Osteoblast (primary cell): ENCODE measurements around the gene NHLRC4. TPM values are rescaled to one million over a fixed set of nuclear protein-coding genes. Genes with fewer than 3 reads are reported as not detected.

Source experiments
- DNase-seq: peaks from one replicate; pipeline ENCODE4 v3.0.0; 2011; ENCODE audit warnings: low spot score, mixed read lengths; ENCODE audit not compliant: insufficient read length; ENCODE audit errors: missing footprints
- H2AFZ ChIP-seq: 2 replicates; pipeline ENCODE4 v1.6.0; 2011; ENCODE audit warnings: mild to moderate bottlenecking, low read length
- H3K27ac ChIP-seq: 2 replicates; pipeline ENCODE4 v1.5.1; 2011; ENCODE audit warnings: mild to moderate bottlenecking, low read depth, low read length, moderate library complexity
- H3K27me3 ChIP-seq: 2 replicates; pipeline ENCODE4 v1.6.0; 2012; ENCODE audit warnings: mild to moderate bottlenecking, control low read depth, inconsistent platforms, low read length, moderate library complexity; ENCODE audit not compliant: insufficient read depth
- H3K36me3 ChIP-seq: 2 replicates; pipeline ENCODE4 v1.5.1; 2011; ENCODE audit warnings: mild to moderate bottlenecking, low read length, control low read depth, moderate library complexity; ENCODE audit not compliant: insufficient read depth
- H3K4me1 ChIP-seq: 2 replicates; pipeline ENCODE4 v1.5.1; 2011; ENCODE audit warnings: mild to moderate bottlenecking, low read length, control low read depth, moderate library complexity; ENCODE audit not compliant: insufficient read depth
- H3K4me2 ChIP-seq: 2 replicates; pipeline ENCODE4 v1.6.0; 2011; ENCODE audit warnings: mild to moderate bottlenecking, low read length; ENCODE audit not compliant: insufficient read depth
- H3K4me3 ChIP-seq: fragments of 200-600 bp; sonication (generic); 3 replicates; pipeline ENCODE4 v1.5.1; 2012; ENCODE audit warnings: mild to moderate bottlenecking, low read length, inconsistent platforms; ENCODE audit not compliant: insufficient read depth
- H3K79me2 ChIP-seq: 2 replicates; pipeline ENCODE4 v1.6.0; 2012; ENCODE audit warnings: mild to moderate bottlenecking, low read length, control low read depth, inconsistent platforms; ENCODE audit not compliant: insufficient read depth
- H3K9me3 ChIP-seq: 2 replicates; pipeline ENCODE4 v1.5.1; 2011; ENCODE audit warnings: low read depth, low read length, control low read depth
- H4K20me1 ChIP-seq: 2 replicates; pipeline ENCODE4 v1.6.0; 2012; ENCODE audit warnings: mild to moderate bottlenecking, low read length, control low read depth; ENCODE audit not compliant: insufficient read depth
- total RNA-seq: library from RNA; depleted of rRNA; stranded (reverse); fragments of >200 nt; gene quantifications from 2 replicates; pipeline ENCODE4 v1.2.3, GENCODE V29; 2012
- TF ChIP-seq, protein P1 (sequence below): IDR thresholded peaks from 2 replicates; pipeline ENCODE4 v1.5.1; 2011; ENCODE audit warnings: mild to moderate bottlenecking, low read depth, low read length, moderate library complexity; ENCODE audit errors: extremely low read depth

The NHLRC4 gene
- total RNA-seq, 1 donor = 2.2 TPM

DNA sequence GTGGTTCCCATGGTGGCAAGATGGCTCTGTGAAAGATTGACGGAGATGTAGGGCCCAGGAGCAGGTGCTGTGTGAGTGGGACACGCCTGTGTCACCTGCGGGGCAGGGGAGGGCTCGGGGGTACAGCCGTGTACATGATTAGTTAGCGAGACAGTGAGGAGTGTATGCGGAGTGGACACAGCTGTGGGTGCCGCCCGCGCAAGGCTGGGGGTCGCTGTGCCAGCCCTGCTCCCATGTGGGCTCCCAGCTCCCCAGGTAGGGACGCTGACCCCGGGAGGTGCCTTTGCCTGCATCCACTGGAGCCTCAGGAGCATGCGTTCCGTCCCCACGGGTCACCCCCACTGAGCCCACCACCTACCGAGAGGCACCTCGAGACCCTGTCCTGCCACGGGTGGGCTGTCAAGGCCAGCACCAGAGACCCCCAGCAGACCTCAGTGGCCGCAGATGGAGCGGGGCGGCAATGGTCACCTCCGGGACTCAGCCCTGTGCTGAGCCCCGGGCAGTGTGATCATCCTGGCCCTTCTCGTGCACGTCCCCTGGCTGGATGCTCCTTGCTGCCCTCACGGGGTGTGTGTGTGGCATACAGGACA, 31.9 kb upstream of the NHLRC4 start:
- H3K9me3 ChIP-seq = no peaks in the 10 kb centered on the region
- H2AFZ ChIP-seq = no peak overlapping the region
- no peaks in the 10 kb centered on the region for H3K27me3 ChIP-seq
- peaks cover 67% of the 10 kb centered on the region for H4K20me1 ChIP-seq
- TF ChIP-seq, protein P1, sequence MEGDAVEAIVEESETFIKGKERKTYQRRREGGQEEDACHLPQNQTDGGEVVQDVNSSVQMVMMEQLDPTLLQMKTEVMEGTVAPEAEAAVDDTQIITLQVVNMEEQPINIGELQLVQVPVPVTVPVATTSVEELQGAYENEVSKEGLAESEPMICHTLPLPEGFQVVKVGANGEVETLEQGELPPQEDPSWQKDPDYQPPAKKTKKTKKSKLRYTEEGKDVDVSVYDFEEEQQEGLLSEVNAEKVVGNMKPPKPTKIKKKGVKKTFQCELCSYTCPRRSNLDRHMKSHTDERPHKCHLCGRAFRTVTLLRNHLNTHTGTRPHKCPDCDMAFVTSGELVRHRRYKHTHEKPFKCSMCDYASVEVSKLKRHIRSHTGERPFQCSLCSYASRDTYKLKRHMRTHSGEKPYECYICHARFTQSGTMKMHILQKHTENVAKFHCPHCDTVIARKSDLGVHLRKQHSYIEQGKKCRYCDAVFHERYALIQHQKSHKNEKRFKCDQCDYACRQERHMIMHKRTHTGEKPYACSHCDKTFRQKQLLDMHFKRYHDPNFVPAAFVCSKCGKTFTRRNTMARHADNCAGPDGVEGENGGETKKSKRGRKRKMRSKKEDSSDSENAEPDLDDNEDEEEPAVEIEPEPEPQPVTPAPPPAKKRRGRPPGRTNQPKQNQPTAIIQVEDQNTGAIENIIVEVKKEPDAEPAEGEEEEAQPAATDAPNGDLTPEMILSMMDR = no peak
- peaks cover 5% of the 10 kb centered on the region for H3K36me3 ChIP-seq
- no peak overlapping the region for H3K4me3 ChIP-seq
- H3K4me2 ChIP-seq = peak overlapping the region; percentile 48
- H3K27ac ChIP-seq = peak overlapping the region; percentile 39
- DNase-seq = no peak
- H3K79me2 ChIP-seq = peaks cover 98% of the 10 kb centered on the region
- H3K4me1 ChIP-seq = peaks cover 15% of the 10 kb centered on the region

DNA sequence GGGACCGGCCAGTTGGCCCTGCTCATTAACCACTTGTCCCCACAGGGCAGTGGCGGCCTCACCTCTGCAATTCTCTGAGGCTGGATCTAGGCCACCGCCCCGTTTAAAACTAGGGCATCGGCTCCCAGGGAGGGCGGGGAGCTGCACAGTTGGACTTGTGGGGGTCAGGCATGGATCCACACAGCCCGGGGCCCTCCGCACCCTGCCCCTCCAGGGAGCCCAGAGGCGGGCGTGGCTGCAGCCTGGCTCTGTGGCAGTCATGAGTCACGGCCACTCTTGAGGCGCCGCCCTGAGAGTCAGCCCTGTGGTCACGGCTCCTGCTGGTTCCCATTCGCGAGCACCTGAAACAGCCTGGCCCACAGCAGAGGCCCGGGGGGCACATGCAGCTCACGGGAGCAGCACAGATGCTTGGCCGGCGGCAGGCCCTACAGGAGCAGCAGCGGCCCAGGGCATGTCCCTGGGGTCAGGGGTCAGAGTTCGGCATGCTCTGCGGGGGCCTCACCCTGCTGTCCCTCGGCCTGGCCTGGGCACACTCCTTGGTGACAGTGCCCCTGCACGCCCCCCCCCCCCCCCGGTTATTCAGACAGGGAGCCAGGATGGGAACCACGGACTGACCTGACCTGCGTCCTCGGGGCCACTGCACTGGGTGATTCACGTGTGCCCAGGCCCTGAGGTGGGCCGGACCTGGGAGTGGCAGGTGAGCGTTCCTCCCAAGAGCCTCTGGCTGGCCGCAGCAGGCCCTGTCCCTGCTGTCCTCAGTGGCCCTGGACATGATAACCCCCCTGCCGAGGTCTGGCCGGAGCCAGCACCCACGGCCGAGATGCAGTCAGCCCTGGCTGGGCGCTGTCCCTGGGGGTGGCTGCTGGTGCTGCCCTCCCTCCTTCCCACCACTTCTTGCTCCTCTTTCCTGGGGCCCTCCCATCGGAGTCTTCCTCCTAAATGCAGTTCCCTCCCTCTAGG, 31.1 kb upstream of the NHLRC4 start:
- TF ChIP-seq, protein P1 = no peak
- H2AFZ ChIP-seq = no peak overlapping the region
- H3K79me2 ChIP-seq = peaks cover 98% of the 10 kb centered on the region
- peaks cover 66% of the 10 kb centered on the region for H4K20me1 ChIP-seq
- H3K4me1 ChIP-seq = peaks cover 19% of the 10 kb centered on the region
- peak overlapping the region; percentile 48 for H3K4me2 ChIP-seq
- peaks cover 5% of the 10 kb centered on the region for H3K36me3 ChIP-seq
- H3K27me3 ChIP-seq = no peaks in the 10 kb centered on the region
- no peaks in the 10 kb centered on the region for H3K9me3 ChIP-seq
- peak overlapping the region; percentile 39 for H3K27ac ChIP-seq
- H3K4me3 ChIP-seq = no peak overlapping the region
- DNase-seq = peak; percentile 100

DNA sequence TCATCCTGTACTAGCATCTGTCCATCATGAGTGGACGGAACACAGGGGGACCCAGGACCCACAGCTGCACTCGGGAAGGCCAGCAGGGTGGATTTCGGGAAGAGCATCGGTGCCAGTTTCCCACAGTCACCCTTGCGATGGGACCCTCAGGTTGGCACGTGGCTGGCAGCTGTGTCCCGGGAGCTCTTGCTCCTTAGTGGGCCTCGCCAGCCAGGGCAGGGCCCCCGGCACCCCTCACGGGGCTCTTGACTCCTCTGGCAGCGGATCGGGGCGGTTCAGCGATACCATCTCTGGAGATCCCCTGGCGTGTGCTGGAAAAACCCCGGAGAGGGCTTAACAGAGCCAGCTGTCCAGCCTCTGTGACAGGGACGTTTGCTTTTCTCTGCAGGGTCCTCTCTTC, 30.1 kb upstream of the NHLRC4 start:
- TF ChIP-seq, protein P1 = no peak
- H3K9me3 ChIP-seq = no peaks in the 10 kb centered on the region
- no peak for DNase-seq
- peaks cover 98% of the 10 kb centered on the region for H3K79me2 ChIP-seq
- no peak overlapping the region for H3K4me2 ChIP-seq
- peaks cover 5% of the 10 kb centered on the region for H3K36me3 ChIP-seq
- no peak overlapping the region for H3K4me3 ChIP-seq
- no peak overlapping the region for H3K27ac ChIP-seq
- H3K27me3 ChIP-seq = no peaks in the 10 kb centered on the region
- no peak overlapping the region for H2AFZ ChIP-seq
- H3K4me1 ChIP-seq = peaks cover 19% of the 10 kb centered on the region
- peaks cover 65% of the 10 kb centered on the region for H4K20me1 ChIP-seq
